GM19025 (cell line): Measurements from ENCODE around the gene ADAM10.

ENCODE experiments used
- ATAC-seq: cut with Tn5 transposase; IDR thresholded peaks from one replicate; pipeline ENCODE4 v1.9.1; 2021; ENCODE audit warnings: mild to moderate bottlenecking, low read depth, moderate library complexity; ENCODE audit not compliant: unreplicated experiment

ADAM10 gene

GRCh38 chr15:58758141-58758540 is 8.6 kb upstream of the ADAM10 start:
- ATAC-seq, result no peak

GRCh38 chr15:58755956-58756355 is 6.4 kb upstream of the ADAM10 start:
- ATAC-seq, result no peak

GRCh38 chr15:58755350-58755749 is 5.8 kb upstream of the ADAM10 start:
- no peak for ATAC-seq

GRCh38 chr15:58752716-58753115 is 3.2 kb upstream of the ADAM10 start:
- ATAC-seq, result no peak

- ATAC-seq, result peak; percentile 15
Measured at GRCh38 chr15:58748852-58749531, 515 bp downstream of the ADAM10 start.

GRCh38 chr15:58748040-58748851 is 1.3 kb downstream of the ADAM10 start:
- ATAC-seq, result no peak

- no peak for ATAC-seq
Measured at GRCh38 chr15:58746174-58746573, 3.3 kb downstream of the ADAM10 start.

- no peak for ATAC-seq
Measured at GRCh38 chr15:58742819-58743502, 6.5 kb downstream of the ADAM10 start.

- ATAC-seq, result no peak
Measured at GRCh38 chr15:58742022-58742813, 7.3 kb downstream of the ADAM10 start.

GRCh38 chr15:58741032-58741431 is 8.5 kb downstream of the ADAM10 start:
- no peak for ATAC-seq

- no peak for ATAC-seq
Measured at GRCh38 chr15:58740436-58740835, 9.1 kb downstream of the ADAM10 start.

GRCh38 chr15:58738046-58738707 is 11.3 kb downstream of the ADAM10 start:
- no peak for ATAC-seq

- no peak for ATAC-seq
Measured at GRCh38 chr15:58737298-58737697, 12.2 kb downstream of the ADAM10 start.

- no peak for ATAC-seq
Measured at GRCh38 chr15:58736018-58736643, 13.4 kb downstream of the ADAM10 start.

- no peak for ATAC-seq
Measured at GRCh38 chr15:58734859-58735258, 14.6 kb downstream of the ADAM10 start.

GRCh38 chr15:58732625-58733363 is 16.7 kb downstream of the ADAM10 start:
- ATAC-seq, result no peak

- ATAC-seq, result no peak
Measured at GRCh38 chr15:58731756-58732535, 17.6 kb downstream of the ADAM10 start.

GRCh38 chr15:58726867-58727266 is 22.6 kb downstream of the ADAM10 start:
- ATAC-seq, result no peak
